Measurements from ENCODE around the gene ABCA4.

GRCh38 chr1:93977598-93977945 is 143.4 kb downstream of the ABCA4 start:
- TF ChIP-seq POLR2A (IDR thresholded peaks at IDR 0.05; ENCODE audit: low read length) (no peak), GATA1 (IDR thresholded peaks at IDR 0.05; ENCODE audit: low read depth, low read length) (no peak)
